Spleen (tissue), 7 donors: ENCODE results near the gene EPS8L3.

Experiments
- POLR2AphosphoS5 ChIP-seq, 3 donors: sonication (generic); formaldehyde crosslinking; IDR thresholded peaks; one replicate each; pipeline ENCODE4 v1.5.1; 2017; ENCODE audit warnings: antibody characterized with exemption in 3 of 3
- TF ChIP-seq, protein P1 (sequence below), 11 experiments: fragments of 200-600 bp in 7 of 11; fragments of 450-650 bp in 4 of 11; sonication (generic) in 4 of 11; IDR thresholded peaks in 8 of 11; conservative IDR thresholded peaks in 3 of 11; 1 replicate in 7 of 11; 2 replicates in 4 of 11; pipeline versions ENCODE4 v1.4.0 to v1.8.0; 2016 to 2021; ENCODE audit warnings: antibody characterized with exemption in 11 of 11, inconsistent platforms in 4 of 11, mild to moderate bottlenecking in 1 of 11
- donor health status: DM: no; HTN: no; CAD: no; lungs with moderate emphysema.
- donor health status: DM: no; HTN: no; CAD: no.
- donor health status: DM: no; HTN: no; CAD: no.

DNA sequence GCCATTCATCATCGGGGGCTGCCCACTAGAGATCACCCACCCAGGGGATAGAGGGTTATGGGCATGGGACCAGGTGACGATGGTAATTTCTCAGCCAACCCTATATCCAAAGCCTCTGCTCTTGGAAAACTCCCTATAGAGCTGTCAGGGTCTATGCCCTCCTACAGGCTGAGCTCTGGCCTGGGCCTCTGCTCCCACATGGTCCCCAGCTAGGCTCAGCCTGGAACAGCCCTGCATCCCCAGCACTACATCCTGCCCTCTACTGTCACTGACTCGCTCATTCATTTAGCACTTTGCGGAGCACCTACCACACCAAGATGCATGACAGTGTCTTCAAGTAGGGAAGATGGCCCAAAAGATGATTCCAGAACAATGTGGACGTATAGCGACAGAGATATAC, 45.0 kb upstream of the EPS8L3 start:
- TF ChIP-seq, protein P1, sequence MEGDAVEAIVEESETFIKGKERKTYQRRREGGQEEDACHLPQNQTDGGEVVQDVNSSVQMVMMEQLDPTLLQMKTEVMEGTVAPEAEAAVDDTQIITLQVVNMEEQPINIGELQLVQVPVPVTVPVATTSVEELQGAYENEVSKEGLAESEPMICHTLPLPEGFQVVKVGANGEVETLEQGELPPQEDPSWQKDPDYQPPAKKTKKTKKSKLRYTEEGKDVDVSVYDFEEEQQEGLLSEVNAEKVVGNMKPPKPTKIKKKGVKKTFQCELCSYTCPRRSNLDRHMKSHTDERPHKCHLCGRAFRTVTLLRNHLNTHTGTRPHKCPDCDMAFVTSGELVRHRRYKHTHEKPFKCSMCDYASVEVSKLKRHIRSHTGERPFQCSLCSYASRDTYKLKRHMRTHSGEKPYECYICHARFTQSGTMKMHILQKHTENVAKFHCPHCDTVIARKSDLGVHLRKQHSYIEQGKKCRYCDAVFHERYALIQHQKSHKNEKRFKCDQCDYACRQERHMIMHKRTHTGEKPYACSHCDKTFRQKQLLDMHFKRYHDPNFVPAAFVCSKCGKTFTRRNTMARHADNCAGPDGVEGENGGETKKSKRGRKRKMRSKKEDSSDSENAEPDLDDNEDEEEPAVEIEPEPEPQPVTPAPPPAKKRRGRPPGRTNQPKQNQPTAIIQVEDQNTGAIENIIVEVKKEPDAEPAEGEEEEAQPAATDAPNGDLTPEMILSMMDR (IDR thresholded peaks at IDR 0.05 in 8 of 11, conservative IDR thresholded peaks at IDR 0.05 in 3 of 11) = no peak
- no peak for TF ChIP-seq POLR2AphosphoS5 (IDR thresholded peaks at IDR 0.05)
